Kidney (tissue), 14 donors: ENCODE data around the gene KLF7. TPM values are rescaled to one million over a fixed set of nuclear protein-coding genes. Genes with fewer than 3 reads are reported as not detected.
A peak's percentile ranks its signal among the peaks of the same experiment; 100 is the strongest.

Experiments
- DNase-seq, 5 donors: peaks; one replicate each; pipeline ENCODE4 v3.0.0-alpha.2; 2013 to 2020
- FAIRE-seq: peaks from 2 replicates; lab custom pipeline; 2012; peaks lifted over from hg19 to GRCh38; lab: Jason Lieb, UNC
- H3K27ac ChIP-seq, 2 donors: one replicate each; pipeline ENCODE4 v1.7.0; 2013; ENCODE audit warnings: low read depth in 2 of 2, low read length in 2 of 2, inconsistent platforms in 1 of 2
- H3K27me3 ChIP-seq: one replicate; pipeline ENCODE4 v1.7.1; 2013; ENCODE audit warnings: low read length, inconsistent platforms; ENCODE audit not compliant: control insufficient read depth, insufficient read depth
- H3K36me3 ChIP-seq, 3 donors: one replicate each; pipeline versions ENCODE4 v1.7.0 to v1.7.1; 2013; ENCODE audit warnings: low read length in 3 of 3, control low read depth in 1 of 3, inconsistent platforms in 1 of 3; ENCODE audit not compliant: insufficient read depth in 3 of 3, control insufficient read depth in 2 of 3
- H3K4me1 ChIP-seq, 3 donors: one replicate each; pipeline versions ENCODE4 v1.7.0 to v1.7.1; 2013; ENCODE audit warnings: low read length in 3 of 3, inconsistent platforms in 1 of 3, low read depth in 1 of 3; ENCODE audit not compliant: control insufficient read depth in 2 of 3, insufficient read depth in 2 of 3
- H3K4me3 ChIP-seq, 3 donors: one replicate each; pipeline versions ENCODE4 v1.7.0 to v1.8.1; 2013; ENCODE audit warnings: low read length in 3 of 3, control low read depth in 1 of 3, inconsistent platforms in 1 of 3
- H3K9ac ChIP-seq, 3 donors: one replicate each; pipeline versions ENCODE4 v1.7.0 to v1.7.1; 2013; ENCODE audit warnings: low read length in 3 of 3, control low read depth in 1 of 3, inconsistent platforms in 1 of 3
- H3K9me3 ChIP-seq, 3 donors: one replicate each; pipeline versions ENCODE4 v1.7.0 to v1.7.1; 2013; ENCODE audit warnings: low read length in 3 of 3, control low read depth in 1 of 3, inconsistent platforms in 1 of 3; ENCODE audit not compliant: control insufficient read depth in 2 of 3, insufficient read depth in 1 of 3
- intact Hi-C: fragments of 100-400 bp; cut with DNase I; formaldehyde crosslinking; loops from one replicate; pipeline ENCODE4 v1.11.1; 2022
- polyA plus RNA-seq: library from polyadenylated mRNA; stranded (reverse); fragments of 350-450 nt; fragmentation: Illumina TruSeq; extraction: RNeasy Lipid Tissue Mini Kit (QIAGEN cat#74804); gene quantifications from one replicate; pipeline ENCODE4 v1.2.3, GENCODE V29; 2014; ENCODE audit warnings: low read depth, low replicate concordance; ENCODE audit not compliant: insufficient read depth
- total RNA-seq: library from RNA; stranded (reverse); fragmentation: NEBNext Ultra II Directional; extraction: Animal tissue kit (Norgen Biotek cat#: 25700); gene quantifications from one replicate; pipeline ENCODE4 v1.2.1, GENCODE V29; 2021
- TF ChIP-seq, protein P1 (sequence below): IDR thresholded peaks from 3 replicates; pipeline ENCODE4 v1.5.1; 2012; ENCODE audit warnings: mild to moderate bottlenecking, moderate library complexity, borderline replicate concordance; ENCODE audit not compliant: insufficient read depth; ENCODE audit errors: extremely low read depth
- donor health status: control.
- donor health status: control.
- donor health status: control.
- donor health status: control.
- donor health status: control.
- donor health status: DM: yes; HTN: yes; CAD: no.
- donor health status: Normal renal cell carcinoma (clear cell type).

KLF7 gene
- total and polyA plus RNA-seq, 2 donors from 2014 or later: 2.9 to 61.5 TPM

DNA sequence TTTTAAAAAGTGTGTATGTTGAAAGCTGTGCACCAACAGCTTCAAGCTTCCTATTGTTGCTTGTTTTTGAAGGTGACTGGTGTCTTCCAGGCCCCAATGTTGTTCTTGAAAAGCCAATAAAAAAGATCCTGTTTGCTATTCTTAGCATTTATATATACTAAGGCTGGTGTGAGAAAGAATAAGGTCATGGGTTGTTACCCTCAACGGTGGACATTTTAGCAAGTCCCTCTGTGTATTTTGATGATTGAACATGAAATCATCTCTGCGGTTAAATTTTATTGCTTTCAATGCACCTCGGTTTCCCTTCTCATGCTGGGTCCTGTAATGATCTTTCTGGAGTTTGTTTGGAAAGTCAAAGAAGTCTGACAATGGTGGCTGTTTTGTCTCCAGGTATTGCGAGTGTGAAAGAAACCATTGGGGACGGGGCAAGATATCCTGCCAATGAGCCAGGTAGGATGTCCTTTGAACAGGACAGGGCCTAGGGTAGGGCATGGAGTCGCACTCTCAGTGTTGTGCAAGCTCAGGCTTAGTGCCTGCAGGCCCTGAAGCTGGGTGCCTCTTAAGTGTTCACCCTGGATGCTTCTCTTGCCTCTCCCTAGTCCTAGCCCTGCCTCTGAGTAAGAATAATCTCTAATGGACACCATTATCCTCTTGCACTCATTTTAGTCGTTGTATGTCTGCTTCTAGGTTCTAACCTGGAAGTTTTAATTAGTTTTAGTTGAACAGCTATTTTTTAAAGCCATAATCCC is 16.0 kb upstream of the KLF7 start:
- intact Hi-C loops: no loop called here
- TF ChIP-seq, protein P1, sequence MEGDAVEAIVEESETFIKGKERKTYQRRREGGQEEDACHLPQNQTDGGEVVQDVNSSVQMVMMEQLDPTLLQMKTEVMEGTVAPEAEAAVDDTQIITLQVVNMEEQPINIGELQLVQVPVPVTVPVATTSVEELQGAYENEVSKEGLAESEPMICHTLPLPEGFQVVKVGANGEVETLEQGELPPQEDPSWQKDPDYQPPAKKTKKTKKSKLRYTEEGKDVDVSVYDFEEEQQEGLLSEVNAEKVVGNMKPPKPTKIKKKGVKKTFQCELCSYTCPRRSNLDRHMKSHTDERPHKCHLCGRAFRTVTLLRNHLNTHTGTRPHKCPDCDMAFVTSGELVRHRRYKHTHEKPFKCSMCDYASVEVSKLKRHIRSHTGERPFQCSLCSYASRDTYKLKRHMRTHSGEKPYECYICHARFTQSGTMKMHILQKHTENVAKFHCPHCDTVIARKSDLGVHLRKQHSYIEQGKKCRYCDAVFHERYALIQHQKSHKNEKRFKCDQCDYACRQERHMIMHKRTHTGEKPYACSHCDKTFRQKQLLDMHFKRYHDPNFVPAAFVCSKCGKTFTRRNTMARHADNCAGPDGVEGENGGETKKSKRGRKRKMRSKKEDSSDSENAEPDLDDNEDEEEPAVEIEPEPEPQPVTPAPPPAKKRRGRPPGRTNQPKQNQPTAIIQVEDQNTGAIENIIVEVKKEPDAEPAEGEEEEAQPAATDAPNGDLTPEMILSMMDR: no peak
- no peaks in the 10 kb centered on the region for H3K36me3 ChIP-seq
- H3K9ac ChIP-seq: no peak overlapping the region
- DNase-seq (no peak), FAIRE-seq (no peak)
- no peak overlapping the region for H3K27ac ChIP-seq
- no peaks in the 10 kb centered on the region for H3K4me1 ChIP-seq
- H3K9me3 ChIP-seq: no peaks in the 10 kb centered on the region
- H3K4me3 ChIP-seq: no peak overlapping the region
- no peaks in the 10 kb centered on the region for H3K27me3 ChIP-seq

DNA sequence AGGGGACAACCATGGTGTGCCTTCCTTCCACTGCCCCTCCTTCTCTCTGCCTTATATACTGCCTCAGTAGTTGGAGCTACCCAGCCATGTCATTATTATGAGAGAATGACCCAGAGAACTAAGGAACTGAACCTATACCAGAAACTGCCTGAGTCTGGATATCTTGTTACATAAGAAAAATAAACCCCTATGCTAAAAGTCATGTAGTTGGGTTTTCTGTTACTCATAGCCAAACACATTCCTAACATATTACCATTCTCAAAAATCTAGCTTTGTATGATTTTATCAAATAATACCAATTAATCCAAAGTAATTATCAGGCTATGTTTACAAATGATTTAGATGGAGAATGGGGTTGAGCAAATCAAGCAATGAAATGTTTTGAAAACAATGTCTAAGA is 15.0 kb upstream of the KLF7 start:
- no peak overlapping the region for H3K27ac ChIP-seq
- H3K4me3 ChIP-seq: no peak overlapping the region
- no peak for FAIRE-seq

DNA sequence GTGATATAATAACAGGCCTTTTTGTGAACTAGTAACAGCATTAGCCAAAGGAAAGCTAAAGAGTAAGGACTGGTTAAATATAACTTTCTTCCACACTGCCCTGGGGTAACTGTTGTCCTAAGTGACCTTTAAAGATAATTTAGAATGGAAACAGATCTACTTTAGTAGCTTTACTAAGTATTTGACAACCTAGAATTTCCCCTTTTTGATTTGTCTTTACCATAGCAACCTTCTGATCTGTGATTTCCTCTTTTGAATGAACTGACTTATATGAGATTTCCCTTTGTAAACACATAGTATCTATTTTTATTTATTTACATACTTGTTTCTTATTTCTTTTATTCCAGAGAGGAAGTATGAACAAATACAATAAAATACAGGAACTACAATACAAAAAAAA is 10.5 kb upstream of the KLF7 start:
- intact Hi-C loops: no loop called here
- no peak overlapping the region for H3K4me3 ChIP-seq
- no peaks in the 10 kb centered on the region for H3K4me1 ChIP-seq
- H3K27me3 ChIP-seq: no peaks in the 10 kb centered on the region
- H3K9ac ChIP-seq: no peak overlapping the region
- H3K27ac ChIP-seq: no peak overlapping the region
- H3K36me3 ChIP-seq: no peaks in the 10 kb centered on the region
- no peak for DNase-seq
- peak; percentile 65 for FAIRE-seq
- no peaks in the 10 kb centered on the region for H3K9me3 ChIP-seq
- TF ChIP-seq, protein P1: no peak

More for the DNA sequence above, 15.0 kb upstream of the KLF7 start:
- TF ChIP-seq, protein P1: no peak
- Histone ChIP-seq H3K9me3 (no peaks in the 10 kb centered on the region), H3K27me3 (no peaks in the 10 kb centered on the region), H3K9ac (no peak overlapping the region), H3K36me3 (no peaks in the 10 kb centered on the region), H3K4me1 (no peaks in the 10 kb centered on the region)
- intact Hi-C loops: no loop called here
- no peak for DNase-seq
